IPS-18c (cell line): Measurements from ENCODE around the gene OTULINL.

Experiments
- H3K4me3 ChIP-seq: 2 replicates; pipeline ENCODE4 v1.7.0; 2013; ENCODE audit warnings: low read depth, mild to moderate bottlenecking, low read length, moderate library complexity; ENCODE audit not compliant: insufficient read depth
- H3K9me3 ChIP-seq: one replicate; pipeline ENCODE4 v1.6.1; 2013; ENCODE audit warnings: mild to moderate bottlenecking, low read length, moderate library complexity; ENCODE audit not compliant: control insufficient read depth, insufficient read depth

The OTULINL gene

DNA sequence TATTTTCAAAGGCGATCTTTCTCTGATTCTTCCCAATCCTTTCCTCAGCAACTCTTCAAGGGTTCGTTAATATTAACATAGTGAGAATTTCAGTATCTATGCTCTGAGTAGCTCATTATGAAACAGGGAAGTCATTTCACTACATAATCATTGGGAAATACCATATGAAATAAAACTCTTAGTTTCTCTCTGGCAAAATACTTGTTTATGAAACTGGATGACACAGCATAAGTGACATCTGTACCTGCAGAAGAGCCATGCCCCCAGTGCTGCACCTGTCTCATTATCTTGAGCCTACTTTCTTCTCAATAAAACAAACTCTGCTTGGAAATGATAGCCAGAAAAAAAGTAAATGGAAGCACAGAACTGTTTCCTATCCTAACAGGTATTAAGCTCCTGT lies 49.1 kb downstream of the OTULINL start:
- H3K4me3 ChIP-seq = no peak overlapping the region
- H3K9me3 ChIP-seq = no peaks in the 10 kb centered on the region

DNA sequence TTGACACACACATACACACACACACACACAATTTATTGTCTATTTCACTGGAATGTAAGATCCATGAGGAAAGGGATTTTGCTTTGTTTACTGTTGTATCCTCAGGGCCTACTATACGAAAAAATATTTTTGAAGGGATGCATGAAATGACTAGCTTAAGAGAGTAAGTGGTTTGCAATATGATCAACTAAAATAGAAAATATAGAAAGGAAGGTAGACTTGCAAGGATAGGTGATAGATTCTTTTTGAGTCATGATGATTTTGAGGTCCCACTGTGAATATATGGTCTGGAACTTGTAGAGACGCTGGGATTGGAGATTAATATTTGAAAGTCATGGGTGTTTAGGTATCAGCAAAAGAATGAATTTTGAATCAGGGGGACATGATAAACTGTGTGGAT lies 54.1 kb downstream of the OTULINL start:
- no peak overlapping the region for H3K4me3 ChIP-seq
- H3K9me3 ChIP-seq = no peaks in the 10 kb centered on the region

DNA sequence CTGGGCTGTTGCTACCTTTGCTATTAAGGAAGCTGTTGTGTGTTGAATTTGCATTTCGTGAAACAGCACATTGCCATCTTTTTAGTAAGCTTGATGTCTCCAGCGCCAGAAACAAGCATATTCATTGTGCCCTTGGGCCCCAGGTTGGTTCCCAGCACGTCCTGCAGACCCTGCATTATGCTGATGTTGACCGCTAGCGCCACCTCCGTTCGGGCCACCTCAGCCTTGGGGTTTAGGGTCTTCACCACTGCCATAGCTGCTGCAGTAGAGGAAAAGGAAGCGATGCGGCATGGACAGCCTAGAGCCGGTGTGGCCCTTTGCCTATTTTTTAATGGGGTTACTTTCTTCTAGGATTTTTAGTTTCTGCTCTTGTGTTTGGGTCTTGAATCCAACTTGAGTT lies 59.2 kb downstream of the OTULINL start:
- H3K9me3 ChIP-seq = no peaks in the 10 kb centered on the region

DNA sequence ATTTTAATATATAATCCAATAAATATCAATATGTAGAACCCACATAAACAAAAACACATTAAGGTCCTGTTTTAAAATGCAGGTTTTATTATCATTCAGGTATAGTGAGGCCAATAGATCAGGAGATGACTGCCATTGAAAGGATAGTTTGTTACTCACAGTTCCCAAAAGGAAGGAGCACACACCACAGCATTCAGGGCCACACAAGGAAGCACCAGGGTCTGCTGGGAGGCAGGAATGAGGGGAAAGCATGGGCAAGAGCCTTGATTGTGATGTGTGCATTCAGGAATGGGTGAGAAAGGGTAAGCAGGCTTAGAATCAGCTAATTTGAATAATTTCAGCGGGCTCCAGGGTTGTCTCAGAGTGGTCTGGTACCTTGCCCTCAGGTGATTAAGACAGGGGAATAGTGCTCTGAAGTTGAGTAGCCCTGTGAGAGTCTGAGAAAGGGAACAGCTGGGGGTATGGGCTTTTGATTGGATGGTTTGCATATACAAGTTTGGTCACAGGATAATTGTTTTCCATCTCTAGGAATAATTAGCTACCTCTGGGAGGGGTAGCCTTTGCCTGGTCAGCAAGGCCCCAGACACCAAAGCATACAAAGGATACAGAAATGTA lies 63.1 kb downstream of the OTULINL start:
- no peak overlapping the region for H3K4me3 ChIP-seq

More for the DNA sequence above, 59.2 kb downstream of the OTULINL start:
- H3K4me3 ChIP-seq = no peak overlapping the region

DNA sequence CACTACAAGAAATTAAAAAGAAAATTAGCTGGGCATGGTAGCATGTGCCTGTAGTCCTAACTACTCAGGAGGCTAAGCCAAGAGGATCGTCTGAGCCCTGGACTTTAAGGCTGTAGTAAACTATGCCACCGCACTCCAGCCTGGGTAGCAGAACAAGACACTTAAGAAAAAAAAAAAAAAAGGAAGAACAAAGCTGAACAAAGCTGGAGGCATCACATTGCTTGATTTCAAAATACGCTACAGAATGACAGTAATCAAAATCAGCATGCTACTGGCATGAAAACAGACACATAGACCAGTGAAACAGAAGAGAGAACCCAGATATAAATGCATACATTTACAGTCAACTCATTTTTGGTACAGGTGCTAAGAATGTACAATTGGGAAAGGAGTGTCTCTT lies 68.5 kb downstream of the OTULINL start:
- H3K9me3 ChIP-seq = no peaks in the 10 kb centered on the region
- H3K4me3 ChIP-seq = no peak overlapping the region

More for the DNA sequence above, 63.1 kb downstream of the OTULINL start:
- no peaks in the 10 kb centered on the region for H3K9me3 ChIP-seq

DNA sequence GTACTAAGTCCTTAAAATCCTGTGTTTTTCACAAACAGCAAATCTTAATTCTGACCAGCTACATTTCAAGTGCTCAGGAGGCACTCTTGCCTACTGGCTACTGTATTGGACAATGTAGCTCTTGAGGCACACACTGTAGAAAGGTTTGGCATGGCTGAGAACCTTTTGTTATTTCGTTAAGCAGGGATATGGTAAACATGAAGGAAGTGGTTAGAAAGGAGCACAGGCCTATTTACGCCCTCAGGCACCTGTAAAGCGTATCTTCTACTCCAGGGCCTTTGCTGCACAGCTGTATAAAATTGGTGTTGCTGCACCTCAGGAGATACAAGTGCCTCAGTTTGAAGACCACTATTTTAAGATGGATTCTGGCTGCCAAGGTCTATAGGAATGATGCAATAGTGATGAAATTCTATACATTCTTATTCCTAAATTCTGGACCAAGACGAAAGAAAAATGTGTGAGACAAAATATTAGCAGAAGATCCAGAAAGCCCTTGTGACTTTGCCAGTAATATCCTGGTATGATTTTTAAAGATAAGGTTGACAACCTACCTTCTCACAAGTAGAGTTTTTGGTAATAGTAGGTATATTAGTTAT lies 73.7 kb downstream of the OTULINL start:
- no peaks in the 10 kb centered on the region for H3K9me3 ChIP-seq

DNA sequence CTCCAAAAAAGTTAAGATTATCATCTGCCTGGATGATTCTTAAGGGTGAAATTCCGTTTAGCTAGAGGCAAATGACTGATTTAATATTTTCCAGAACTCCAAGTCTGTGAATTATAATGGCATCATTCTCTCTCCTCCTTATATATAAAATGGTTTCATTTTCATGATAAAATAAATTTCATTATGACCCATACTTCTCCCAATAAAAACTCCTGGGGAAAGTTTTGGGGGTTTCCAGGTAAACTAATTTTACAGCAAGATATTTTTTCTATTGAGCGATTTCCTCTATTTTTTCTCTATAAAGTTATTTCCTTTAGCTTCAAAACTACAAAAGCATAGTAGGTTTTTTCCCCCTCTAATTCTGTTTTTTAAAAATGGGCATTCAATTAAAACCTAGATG lies 75.3 kb downstream of the OTULINL start:
- Histone ChIP-seq H3K9me3 (no peaks in the 10 kb centered on the region), H3K4me3 (no peak overlapping the region)

More for the DNA sequence above, 73.7 kb downstream of the OTULINL start:
- no peak overlapping the region for H3K4me3 ChIP-seq

DNA sequence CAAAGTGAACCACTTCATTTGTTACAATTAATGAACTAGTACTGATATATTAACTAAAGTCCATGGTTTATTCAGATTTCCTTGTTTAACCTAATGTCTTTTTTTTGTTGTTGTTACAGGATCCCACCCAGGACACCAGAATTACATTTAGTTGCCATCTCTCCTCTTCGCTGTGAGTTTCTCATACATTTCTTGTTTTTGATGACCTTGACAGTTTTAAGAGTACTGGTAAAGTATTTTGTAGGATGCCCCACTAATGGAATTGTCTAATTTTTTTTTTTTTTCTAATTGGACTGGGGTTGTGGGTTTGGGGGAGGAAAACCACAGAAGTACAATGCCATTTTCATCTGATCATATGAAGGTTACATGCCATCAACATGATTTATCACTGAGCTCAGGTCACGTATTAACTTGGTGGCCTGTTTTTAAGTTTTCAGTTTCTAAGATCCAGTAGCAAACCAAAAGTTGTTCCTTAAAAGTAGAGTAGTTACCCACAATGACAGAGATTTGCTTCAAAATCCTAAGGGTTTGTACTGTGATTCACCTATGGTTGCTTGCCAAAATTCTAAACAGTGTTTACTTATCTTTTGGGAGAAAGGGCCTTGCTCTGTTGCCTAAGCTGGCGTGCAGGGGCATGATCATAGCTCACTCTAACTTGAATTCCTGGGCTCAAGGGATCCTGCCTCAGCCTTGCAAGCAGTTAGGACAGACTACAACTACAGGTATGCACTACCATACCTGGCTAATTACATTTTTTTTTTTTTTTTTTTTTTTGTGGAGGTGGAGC lies 78.4 kb downstream of the OTULINL start:
- H3K9me3 ChIP-seq = no peaks in the 10 kb centered on the region
- no peak overlapping the region for H3K4me3 ChIP-seq

DNA sequence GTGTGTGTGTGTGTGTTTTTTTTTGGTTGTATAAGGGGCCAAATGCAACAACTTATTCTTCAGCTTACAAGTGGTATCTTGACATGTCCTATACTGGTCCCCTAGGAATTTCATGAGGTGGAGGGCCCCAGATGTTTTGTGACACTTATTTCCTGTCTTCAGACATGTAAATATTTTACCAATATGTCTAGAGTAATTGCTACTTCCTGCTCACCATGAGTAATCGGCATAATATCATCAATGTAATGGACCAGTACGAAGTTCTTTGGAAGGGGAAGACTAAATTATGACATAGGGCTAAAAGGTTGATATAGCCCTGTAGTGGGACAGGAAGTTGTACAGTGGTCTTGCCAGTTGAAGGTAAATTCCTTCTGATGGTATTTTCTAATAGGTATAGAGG lies 79.2 kb downstream of the OTULINL start:
- H3K4me3 ChIP-seq = no peak overlapping the region

More for the DNA sequence above, 79.2 kb downstream of the OTULINL start:
- H3K9me3 ChIP-seq = no peaks in the 10 kb centered on the region
